ENCODE measurements around the gene ERMP1. TPM values are rescaled to one million over a fixed set of nuclear protein-coding genes. Genes with fewer than 3 reads are reported as not detected.
"Not testable (repeated sequence)": the region's sequence is repeated elsewhere in the genome, so short reads cannot be mapped to it uniquely, and the experiment has no call there.

ERMP1 gene
- polyA plus RNA-seq, 3 donors = 44.3 to 60.7 (median 47.4) TPM

DNA sequence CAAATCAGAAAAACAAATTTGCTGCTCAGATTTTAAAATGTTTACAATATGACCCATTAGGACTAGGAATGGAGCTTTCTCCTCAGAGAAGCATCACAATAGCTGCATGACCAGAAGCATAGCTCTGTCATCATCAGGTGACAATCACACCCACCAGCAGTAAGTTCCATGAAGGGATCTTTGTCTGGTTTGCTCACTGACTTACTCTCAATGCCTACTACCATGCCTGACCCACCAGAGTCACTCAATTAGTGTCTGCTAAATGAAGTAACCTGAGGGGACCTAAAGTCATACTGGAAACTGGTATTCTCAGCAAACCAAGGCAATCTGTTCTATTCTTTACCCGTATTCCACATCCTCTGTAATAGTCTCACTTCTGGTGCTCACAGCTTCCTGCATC, 7.7 kb downstream of the ERMP1 start:
- no peak for DNase-seq

DNA sequence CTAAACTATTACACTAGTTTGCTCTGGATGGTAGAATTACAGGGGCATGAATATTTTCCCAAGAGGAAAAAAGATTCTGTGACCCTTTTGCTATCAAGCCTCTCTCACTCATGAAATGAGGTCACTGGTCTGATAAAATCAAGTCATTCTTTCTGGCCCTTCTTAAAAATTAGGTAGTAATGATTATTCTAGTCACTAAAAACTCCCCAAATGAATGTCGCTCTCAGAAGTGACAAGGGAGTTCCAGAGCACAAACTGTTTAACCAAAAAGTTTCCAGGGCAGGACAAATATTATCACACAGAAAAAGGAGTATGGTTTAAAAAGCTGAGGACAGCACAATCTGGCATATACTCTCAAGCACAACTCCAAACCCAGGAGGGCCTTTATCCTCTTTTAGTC, 12.5 kb downstream of the ERMP1 start:
- DNase-seq = no peak

DNA sequence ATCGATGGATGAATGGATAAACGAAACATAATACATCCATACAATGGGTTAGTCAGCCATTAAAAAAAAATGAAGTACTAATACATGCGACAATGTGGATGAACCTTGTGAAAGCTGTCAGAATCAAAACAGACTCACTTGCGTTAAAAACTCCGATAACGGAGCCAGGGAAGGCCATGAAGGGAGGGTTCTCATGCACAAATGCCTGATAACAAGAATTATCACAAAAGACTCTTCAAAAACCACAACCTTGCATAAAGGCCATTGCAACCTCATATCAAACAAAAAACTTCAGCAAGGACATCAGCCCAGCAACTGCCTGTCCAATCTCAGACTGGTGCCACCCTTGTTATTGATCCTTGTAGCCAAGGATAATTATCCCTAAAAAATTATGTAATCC, 13.7 kb downstream of the ERMP1 start:
- DNase-seq = no peak

DNA sequence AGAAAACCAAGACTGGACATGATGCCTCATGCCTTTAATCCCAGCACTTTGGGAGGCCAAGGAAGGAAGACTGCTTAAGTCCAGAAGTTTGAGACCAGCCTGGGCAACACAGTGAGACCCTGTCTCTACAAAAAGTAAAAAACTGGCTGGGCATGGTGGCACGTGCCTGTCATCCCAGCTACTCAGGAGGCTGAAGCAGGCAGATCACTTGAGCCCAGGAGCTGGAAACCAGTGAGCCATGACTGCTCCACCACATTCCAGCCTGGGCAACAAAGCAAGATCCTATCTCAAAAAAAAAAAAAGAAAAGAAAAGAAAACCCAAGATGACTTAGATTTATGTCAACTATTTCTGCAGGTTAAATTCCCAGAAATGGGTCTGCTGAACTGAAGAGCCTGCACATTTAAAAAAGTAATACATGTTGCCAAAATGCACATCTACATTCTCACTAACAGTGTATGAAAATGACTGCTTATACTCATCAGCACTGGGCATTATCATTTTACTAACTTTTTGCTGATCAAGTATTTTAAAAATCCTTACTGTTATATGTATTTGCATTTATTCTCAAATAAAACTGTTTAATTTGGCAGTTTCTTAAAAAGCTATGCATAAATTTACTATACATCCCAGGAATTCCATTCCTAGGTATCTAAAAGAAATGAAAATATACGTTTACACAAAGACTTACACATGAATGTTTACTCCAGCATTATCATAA, 14.3 kb downstream of the ERMP1 start:
- DNase-seq = no peak

DNA sequence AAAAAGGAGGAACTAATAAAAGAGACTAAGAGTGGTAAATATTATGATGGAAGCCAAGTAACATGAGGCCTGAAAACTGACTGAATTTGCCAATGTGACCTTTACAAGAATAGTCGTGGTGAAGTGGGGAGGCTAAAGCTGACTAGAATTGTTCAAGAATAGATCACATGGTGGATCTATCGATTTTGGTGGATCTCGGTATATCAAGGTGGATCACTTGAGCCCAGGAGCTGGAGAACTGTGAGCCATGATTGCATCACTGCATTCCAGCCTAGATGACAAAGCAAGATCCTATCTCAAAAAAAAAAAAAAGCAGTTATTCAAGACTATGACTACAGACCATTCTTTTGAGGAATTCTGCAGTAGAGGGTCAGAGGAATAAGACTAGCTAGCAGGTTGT, 15.1 kb downstream of the ERMP1 start:
- DNase-seq = no peak

DNA sequence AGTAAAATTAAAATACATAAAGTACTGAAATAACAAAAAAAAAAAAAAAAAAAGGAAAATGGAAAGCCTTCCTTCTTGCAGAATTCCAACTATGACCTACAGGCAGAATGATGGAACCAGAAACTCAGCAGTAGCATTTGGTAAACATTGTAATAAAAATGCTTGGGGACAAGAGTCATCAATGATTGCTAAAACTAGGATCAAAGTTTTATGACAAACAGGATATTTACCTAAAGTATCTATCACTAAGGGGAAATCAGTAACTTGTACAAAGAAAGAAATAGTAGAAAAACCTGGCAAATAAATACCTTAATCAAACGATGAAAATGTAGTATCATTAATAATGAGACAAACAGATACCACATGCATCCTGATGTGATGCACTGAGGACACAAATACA, 17.5 kb downstream of the ERMP1 start:
- DNase-seq = no peak

DNA sequence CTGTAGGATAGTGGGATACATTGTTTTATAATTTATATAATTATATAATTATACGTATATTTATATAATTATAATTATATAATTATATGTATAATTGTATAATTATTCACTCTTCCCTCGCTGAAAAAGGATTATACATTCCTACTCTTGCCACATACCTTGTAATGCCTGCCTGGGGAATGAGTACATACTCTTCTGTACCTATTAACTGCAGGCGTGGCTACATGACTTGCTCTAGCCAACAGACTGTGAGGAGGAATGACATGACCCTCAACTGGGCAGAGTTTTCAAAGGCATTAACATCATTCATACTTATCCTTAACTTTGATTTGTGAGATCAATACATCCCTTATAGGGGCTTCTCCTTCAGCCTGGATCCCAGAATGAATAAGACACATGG, 19.1 kb downstream of the ERMP1 start:
- no peak for DNase-seq

DNA sequence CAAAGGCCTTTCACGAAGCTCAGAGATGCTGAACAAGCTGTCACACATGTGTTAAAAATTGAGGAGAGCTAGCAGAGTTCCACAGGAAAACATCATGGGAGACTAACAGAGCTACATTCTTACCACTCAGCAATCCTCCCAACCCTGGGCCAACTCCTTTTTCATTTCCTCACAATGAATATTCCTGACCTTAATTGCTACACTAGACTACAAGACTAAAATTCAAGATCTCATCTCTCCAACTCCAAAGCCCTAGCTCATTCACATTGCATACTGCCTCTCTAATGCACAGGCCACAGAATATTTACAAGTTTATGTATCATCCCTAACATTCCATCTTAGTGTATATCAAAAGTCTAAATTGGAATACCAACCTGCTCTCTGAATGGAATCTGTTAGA, 21.2 kb downstream of the ERMP1 start:
- DNase-seq = no peak

DNA sequence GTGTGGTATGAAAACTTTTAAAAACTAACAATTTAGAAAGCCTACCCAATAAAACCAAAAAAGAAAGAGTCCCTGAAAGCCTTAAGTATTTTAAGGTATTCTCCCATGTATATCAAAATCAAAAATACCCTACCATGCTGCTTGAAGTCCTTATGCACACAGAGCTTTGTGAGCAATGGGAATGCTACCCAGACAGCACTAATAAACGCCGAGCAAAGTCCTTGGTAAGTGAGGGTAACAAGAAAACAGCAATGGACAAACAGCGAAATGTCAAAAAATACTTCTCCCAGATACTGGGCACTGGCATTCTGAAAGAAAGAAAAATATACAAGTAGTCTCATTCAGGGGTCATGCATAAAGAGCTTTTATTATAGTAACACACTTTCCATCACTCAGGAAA, 27.4 kb downstream of the ERMP1 start:
- DNase-seq = no peak

DNA sequence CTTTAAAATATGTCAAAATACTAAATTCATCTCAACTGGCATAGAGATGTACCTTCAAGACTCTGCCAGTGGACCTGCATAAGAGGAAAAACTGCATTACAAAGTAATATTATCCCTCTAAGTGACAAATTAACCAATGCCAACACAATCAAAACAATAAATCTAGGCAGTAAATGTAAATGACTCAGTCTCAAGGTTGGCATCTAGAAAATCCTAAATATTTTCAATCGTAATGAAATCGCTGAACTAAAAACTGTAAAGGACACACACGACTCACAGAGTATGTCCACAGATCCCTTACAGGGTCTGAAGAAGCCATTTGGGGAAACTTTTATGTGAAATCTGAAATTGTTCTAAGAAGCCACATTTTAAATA, 31.2 kb downstream of the ERMP1 start:
- DNase-seq = no peak

DNA sequence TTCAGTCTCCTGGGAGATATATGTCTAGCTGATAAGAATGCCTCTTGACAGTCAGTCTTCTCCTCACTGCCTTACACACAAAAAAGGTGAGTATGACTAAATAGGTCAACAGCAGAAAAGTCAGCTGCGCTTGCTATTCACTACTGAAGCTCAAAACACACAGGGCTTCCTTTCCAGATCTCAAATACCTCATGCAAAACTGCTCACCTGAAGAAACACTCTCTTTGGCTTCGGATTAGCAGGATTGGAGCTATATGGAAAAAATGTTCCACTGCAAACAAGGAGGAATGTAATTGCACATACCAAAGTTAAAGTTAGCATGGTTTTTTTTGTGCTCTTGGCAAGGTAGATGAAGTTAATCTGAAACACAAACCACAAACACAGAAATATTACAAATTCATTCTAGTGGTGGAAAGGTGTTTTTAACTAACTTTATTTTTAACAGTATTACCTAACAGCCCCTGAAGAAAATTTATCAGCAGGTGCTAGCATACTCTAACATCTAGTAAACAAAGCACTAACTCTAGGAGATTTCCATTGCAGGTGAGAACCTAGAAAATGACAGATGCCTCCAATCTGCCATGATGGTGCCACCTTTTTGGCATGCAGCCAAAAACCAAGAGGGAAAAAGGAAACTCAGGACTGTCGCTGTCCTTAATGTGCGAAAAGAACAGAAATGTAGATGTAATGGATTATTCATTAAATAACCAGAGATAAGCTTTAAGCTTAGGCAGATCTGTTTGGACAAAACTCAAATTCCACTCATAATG, 31.8 kb downstream of the ERMP1 start:
- no peak for DNase-seq

DNA sequence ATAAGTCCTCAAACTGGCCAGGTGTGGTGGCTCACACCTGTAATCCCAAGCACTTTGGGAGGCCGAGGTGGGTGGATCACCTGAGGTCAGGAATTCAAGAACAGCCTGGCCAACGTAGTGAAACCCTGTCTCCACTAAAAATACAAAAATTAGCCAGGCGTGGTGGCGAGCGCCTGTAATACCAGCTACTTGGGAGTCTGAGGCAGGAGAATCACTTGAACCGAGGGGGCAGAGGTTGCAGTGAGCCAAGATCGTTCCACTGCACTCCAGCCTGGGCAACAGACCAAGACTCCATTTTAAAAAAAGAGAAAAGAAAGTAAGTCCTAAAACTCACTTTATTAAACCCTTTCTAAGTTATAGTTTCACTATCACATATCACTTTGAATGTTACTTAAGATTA, 32.5 kb downstream of the ERMP1 start:
- DNase-seq = not testable (repeated sequence)

DNA sequence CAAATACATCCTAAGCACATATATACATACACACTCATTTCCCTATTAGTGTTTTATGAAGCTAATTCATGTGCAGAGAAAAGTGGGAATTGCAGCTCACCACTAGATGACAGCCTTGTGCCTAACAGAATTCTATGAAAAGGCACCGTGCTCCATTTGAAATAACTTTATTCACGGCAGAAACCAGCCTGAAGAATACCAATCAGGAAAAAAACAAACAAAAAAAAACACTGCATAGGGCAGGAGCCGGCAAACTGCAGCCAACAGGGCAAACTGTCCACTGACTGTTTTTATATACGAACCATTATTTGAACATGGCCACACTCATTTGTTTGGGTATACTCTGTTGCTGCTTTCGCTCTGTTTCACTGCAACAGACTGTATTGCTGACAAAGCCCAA, 33.6 kb downstream of the ERMP1 start:
- DNase-seq = no peak

DNA sequence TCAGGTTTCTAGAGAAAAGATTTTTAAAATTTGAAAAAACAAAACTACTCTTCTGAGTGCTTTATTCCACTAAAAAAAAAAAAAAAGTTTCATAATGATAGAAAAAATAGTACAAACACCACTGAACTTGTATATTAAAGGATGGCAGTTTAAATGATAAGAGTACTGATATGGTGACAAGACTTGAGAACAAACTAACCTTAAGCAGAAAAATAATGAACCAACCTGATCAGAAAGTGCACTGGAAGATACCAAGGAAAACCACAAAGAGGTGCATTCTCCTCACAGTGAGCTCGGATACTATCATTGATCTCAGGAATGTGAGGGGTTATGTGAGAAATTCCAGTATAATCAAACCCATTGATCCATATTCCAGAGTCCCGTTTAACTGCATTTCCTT, 34.3 kb downstream of the ERMP1 start:
- no peak for DNase-seq

DNA sequence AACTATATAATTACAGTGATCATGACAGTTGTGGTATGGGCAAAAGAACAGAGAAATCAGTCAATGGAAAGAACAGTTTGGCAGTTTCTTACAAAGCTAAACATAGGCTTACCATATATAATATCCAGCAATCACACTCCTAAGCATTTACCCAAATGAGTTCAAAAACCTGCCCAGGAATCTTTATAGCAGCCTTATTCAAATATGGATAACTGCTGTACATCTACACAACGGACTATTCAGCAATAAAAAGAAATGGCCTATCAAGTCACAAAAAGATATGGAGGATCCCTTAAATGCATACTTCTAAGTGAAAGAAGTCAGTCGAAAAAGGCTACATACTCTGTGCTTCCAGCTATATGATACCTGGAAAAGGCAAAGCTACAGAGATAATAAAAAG, 36.6 kb downstream of the ERMP1 start:
- no peak for DNase-seq

DNA sequence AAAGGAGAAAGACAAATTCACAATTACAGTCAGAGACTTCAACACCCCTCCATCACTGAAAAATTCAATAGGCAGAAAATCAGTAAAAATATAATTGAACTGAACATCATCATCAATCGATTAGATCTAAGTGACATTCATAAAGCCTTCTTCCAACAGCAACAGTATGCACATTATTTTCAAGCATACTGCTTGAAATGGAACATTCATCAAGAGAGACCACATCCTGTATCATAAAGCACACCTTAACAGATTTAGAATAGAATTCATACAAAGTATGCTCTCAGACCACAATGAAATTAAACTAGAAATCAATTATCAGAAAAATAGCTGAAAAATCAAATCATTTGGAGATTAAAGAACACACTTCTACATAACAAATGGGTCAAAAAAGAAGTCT, 39.1 kb downstream of the ERMP1 start:
- DNase-seq = no peak

DNA sequence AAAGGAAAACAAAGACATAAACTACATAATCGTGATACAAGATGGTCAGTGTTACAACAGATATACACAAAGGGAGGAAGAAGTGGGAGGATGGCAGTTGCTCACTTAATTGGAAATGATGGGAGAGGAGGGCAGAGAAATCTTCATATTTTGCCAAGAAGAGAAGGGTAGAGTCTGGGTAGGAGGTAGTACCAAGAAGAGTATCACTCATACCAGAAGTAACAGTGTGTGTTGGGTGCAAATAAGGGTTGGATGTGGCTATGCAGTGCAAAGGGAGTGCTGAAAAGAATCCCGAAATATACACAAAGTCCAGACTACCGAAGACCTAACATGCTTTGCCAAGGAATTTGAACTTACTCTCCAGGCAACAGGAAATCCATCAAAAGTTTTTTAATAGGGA, 41.0 kb downstream of the ERMP1 start:
- no peak for DNase-seq

DNA sequence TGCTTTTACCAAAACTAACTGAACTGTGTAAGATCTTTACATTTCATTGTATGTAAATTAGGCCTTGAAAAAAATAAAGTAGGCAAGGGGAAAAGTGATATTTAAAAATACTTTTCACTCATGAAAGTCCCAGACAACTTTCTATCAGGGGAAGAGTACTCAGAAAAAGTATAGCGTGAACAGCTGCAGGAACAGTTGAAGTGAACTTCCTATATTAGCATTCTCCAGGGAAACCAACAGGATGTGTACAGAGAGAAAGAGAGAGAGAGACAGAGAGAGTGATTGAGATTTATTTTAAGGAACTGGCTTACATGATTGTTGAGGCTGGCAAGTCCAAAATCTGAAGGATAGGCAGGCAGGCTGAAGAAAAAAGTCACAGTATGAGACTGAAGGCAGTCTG, 42.0 kb downstream of the ERMP1 start:
- DNase-seq = no peak

DNA sequence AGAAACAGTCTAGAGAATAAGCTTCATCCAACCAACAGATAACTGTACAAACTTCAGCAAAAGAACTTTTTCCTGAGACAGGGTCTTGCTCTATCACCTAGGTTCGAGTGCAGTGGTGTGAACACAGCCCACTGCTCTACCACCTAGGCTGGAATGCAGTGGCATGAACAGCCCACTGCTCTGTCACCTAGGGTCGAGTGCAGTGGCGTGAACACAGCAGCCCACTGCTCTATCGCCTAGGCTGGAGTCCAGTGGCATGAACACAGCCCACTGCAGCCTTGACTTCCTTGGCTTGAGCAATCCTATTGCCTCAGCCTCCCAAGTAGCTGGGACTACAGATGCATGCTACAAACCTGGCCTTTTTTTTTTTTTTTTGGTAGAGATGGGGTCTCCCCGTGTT, 43.4 kb downstream of the ERMP1 start:
- no peak for DNase-seq

DNA sequence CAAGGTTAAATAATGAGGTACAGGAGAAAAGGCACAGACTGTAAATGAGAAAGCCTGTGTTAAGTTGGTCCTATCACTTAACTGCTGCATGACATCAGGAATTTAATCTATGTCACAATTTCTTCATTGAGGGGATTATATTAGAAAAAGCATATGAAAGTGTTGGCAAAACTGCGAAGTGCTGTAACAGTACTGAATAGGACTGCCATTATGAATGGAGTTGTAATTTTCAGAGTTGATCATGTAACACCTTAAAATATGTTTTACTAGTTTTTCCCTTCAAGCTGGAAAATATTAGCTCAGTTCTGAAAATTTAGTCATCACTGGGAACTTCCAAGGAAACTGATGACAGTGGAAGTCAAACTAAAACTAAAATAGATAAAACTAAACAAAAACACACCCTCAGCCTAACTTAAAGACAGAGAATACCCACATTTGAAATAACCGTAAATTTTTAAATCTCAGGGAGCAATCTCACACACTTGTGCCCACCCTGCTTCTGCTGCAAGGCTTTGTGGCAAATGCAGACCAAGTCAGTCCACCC, 45.1 kb downstream of the ERMP1 start:
- DNase-seq = no peak

DNA sequence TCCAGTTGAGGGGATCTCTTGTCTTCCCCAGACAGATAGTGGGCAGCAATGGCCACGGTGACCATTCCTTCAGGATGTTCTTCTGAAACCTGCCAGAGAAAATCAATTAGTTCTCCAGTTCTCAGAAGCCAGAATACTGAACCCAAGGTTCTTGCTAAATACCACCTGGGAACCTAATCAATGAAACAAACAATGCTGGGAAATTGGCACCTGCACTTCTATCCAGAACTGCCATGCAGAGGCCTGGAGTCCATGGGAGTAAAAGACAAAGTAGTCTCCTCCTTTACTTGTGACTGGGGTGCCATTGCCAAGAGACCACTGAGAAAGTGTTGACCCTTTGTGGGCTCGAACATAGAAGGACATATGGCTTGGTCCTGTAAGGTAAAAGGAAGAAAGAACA, 45.7 kb downstream of the ERMP1 start:
- no peak for DNase-seq

DNA sequence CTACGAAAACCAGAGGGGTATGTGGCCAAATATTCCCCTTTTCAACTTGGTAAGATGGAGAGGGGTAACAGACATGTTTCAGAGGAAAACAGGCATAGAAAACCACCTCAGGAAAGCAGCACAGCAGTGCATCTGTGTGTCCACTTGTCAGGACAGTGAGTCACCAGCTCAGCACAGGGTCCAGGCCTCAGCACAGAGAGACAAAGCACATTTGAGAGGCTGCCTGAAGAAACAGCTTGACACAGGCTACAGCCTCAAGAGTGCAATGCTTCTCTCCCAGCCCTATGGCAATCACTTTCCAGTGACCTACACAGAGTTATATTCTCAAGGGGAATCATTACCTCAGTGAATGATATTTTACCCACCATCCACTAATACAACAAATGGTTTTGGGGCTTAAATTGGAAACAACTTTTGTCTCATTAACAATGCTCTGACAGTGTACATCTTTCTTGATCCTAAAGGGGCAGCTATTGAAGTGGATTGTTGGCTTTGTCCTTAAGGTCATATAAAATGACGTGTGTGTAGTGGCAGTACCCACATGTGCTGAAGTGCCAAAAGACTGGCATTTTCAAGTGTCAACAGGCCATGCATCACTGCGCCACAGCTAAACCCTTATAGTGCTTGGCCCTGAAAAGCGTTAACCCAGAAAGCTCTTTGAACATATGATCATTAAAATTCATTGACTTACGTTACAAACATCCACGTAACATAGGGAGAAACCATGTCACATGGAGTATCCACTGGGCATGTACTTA, 46.4 kb downstream of the ERMP1 start:
- no peak for DNase-seq

Data from renal pelvis (tissue), 4 donors.